NCI-H2171 treated with DMSO at 0.1 percent for 48 hours (cell line): ENCODE measurements around the gene KLHDC9.

Source experiments
- DNase-seq: peaks from one replicate; lab custom pipeline; 2025; lab: John Stamatoyannopoulos, UW

Gene KLHDC9

GRCh38 chr1:161131523-161132409, 33.6 kb downstream of the KLHDC9 start:
- no peak for DNase-seq

GRCh38 chr1:161132410-161133219, 34.5 kb downstream of the KLHDC9 start, which contains the start of gene DEDD:
Gene DEDD (minus strand): TSS chr1:161132667. CDS start chr1:161124462, 8,205 bp downstream.
- DNase-seq, result peak; percentile 98

- no peak for DNase-seq
Observed at GRCh38 chr1:161133220-161133740, 35.1 kb downstream of the KLHDC9 start.

GRCh38 chr1:161137881-161138280, 39.7 kb downstream of the KLHDC9 start:
- no peak for DNase-seq

- DNase-seq, result no peak
Observed at GRCh38 chr1:161138431-161138830, 40.3 kb downstream of the KLHDC9 start.

GRCh38 chr1:161139766-161140165, 41.6 kb downstream of the KLHDC9 start:
- peak; percentile 47 for DNase-seq

- DNase-seq, result no peak
Observed at GRCh38 chr1:161140755-161141400, 42.7 kb downstream of the KLHDC9 start.

GRCh38 chr1:161145832-161146231, 47.7 kb downstream of the KLHDC9 start:
- DNase-seq, result no peak
